Measurements from ENCODE around the gene KIF13A. TPM values are rescaled to one million over a fixed set of nuclear protein-coding genes. Genes with fewer than 3 reads are reported as not detected.
"Not testable (repeated sequence)": the region's sequence is repeated elsewhere in the genome, so short reads cannot be mapped to it uniquely, and the experiment has no call there.

Gene KIF13A
- total RNA-seq, 1 donor from 2014 or later: 145 TPM

GRCh38 chr6:17780061-17780460, 207.4 kb downstream of the KIF13A start:
- no peak for DNase-seq (ENCODE audit: low spot score)
- intact Hi-C loops (cut with DNase I): no loop called here

GRCh38 chr6:17771609-17772008, 215.8 kb downstream of the KIF13A start:
- intact Hi-C loops (cut with DNase I): no loop called here
- no peak for DNase-seq (ENCODE audit: low spot score)

GRCh38 chr6:17768881-17769280, 218.6 kb downstream of the KIF13A start:
- DNase-seq (ENCODE audit: low spot score): no peak
- intact Hi-C loops (cut with DNase I): no loop called here

- intact Hi-C loops (cut with DNase I): no loop called here
Observed at GRCh38 chr6:17768388-17768787, 219.0 kb downstream of the KIF13A start.

GRCh38 chr6:17762651-17763050, 224.8 kb downstream of the KIF13A start:
- no peak for DNase-seq (ENCODE audit: low spot score)
- intact Hi-C loops (cut with DNase I): no loop called here

More at GRCh38 chr6:17768388-17768787, 219.0 kb downstream of the KIF13A start:
- no peak for DNase-seq (ENCODE audit: low spot score)

- DNase-seq (ENCODE audit: low spot score): no peak
- intact Hi-C loops (cut with DNase I): no loop called here
Observed at GRCh38 chr6:17758119-17758518, 229.3 kb downstream of the KIF13A start.

- intact Hi-C loops (cut with DNase I): no loop called here
- no peak for DNase-seq (ENCODE audit: low spot score)
Observed at GRCh38 chr6:17754254-17754653, 233.2 kb downstream of the KIF13A start.

- intact Hi-C loops (cut with DNase I); DNase-seq (ENCODE audit: low spot score): not testable (repeated sequence)
Observed at GRCh38 chr6:17745324-17745723, 242.1 kb downstream of the KIF13A start.

GRCh38 chr6:17744757-17745308, 242.6 kb downstream of the KIF13A start:
- DNase-seq (ENCODE audit: low spot score); intact Hi-C loops (cut with DNase I): not testable (repeated sequence)

- intact Hi-C loops (cut with DNase I): no loop called here
- DNase-seq (ENCODE audit: low spot score): no peak
Observed at GRCh38 chr6:17744019-17744756, 243.2 kb downstream of the KIF13A start.

GRCh38 chr6:17741507-17741906, 245.9 kb downstream of the KIF13A start:
- no peak for DNase-seq (ENCODE audit: low spot score)
- intact Hi-C loops (cut with DNase I): no loop called here

GRCh38 chr6:17740559-17741220, 246.7 kb downstream of the KIF13A start:
- intact Hi-C loops (cut with DNase I): no loop called here
- no peak for DNase-seq (ENCODE audit: low spot score)

GRCh38 chr6:17737704-17738252, 249.7 kb downstream of the KIF13A start:
- intact Hi-C loops (cut with DNase I): no loop called here
- DNase-seq (ENCODE audit: low spot score): no peak

GRCh38 chr6:17735311-17735710, 252.1 kb downstream of the KIF13A start:
- DNase-seq (ENCODE audit: low spot score); intact Hi-C loops (cut with DNase I): not testable (repeated sequence)

GRCh38 chr6:17730078-17730704, 257.2 kb downstream of the KIF13A start:
- no peak for DNase-seq (ENCODE audit: low spot score)

GRCh38 chr6:17729223-17730077, 258.0 kb downstream of the KIF13A start:
- DNase-seq (ENCODE audit: low spot score): no peak
- intact Hi-C loops (cut with DNase I): no loop called here

More at GRCh38 chr6:17730078-17730704, 257.2 kb downstream of the KIF13A start:
- intact Hi-C loops (cut with DNase I): no loop called here

GRCh38 chr6:17728551-17729222, 258.7 kb downstream of the KIF13A start:
- no peak for DNase-seq (ENCODE audit: low spot score)
- intact Hi-C loops (cut with DNase I): no loop called here

- intact Hi-C loops (cut with DNase I): no loop called here
Observed at GRCh38 chr6:17725083-17725482, 262.4 kb downstream of the KIF13A start.

GRCh38 chr6:17724341-17724740, 263.1 kb downstream of the KIF13A start:
- intact Hi-C loops (cut with DNase I): no loop called here
- no peak for DNase-seq (ENCODE audit: low spot score)

More at GRCh38 chr6:17725083-17725482, 262.4 kb downstream of the KIF13A start:
- DNase-seq (ENCODE audit: low spot score): no peak

Measured in cardiac septum (tissue), 1 donor.